Common myeloid progenitor, CD34-positive (primary cell): Measurements from ENCODE around the gene ABCA6.

ENCODE experiments used
- CTCF ChIA-PET: fragments of 350-600 bp; sonication (Branson Sonifier 250); formaldehyde crosslinking; loops from one replicate; lab custom pipeline; 2021; ENCODE audit warnings: antibody characterized with exemption; lab: Charles Lee
- POLR2A ChIA-PET: fragments of 350-600 bp; sonication (Branson Sonifier 250); formaldehyde crosslinking; loops from one replicate; lab custom pipeline; 2021; ENCODE audit warnings: antibody characterized with exemption; lab: Charles Lee
- DNase-seq, 3 donors: peaks; one replicate each; pipeline versions ENCODE4 v3.0.0 to v3.0.0-alpha.2; 2013
- H3K27ac ChIP-seq, 2 experiments: 1 replicate in 1 of 2; 2 replicates in 1 of 2; pipeline ENCODE4 v1.7.0; 2013; ENCODE audit warnings: inconsistent platforms in 2 of 2, low read length in 2 of 2, mild to moderate bottlenecking in 2 of 2, low read depth in 1 of 2, moderate library complexity in 1 of 2; ENCODE audit not compliant: severe bottlenecking in 2 of 2, insufficient read depth in 1 of 2, poor library complexity in 1 of 2
- H3K27me3 ChIP-seq, 5 experiments: replicated peaks in 2 of 5; 1 replicate in 3 of 5; 2 replicates in 2 of 5; pipeline versions ENCODE4 v1.6.1 to v1.7.0; 2013; ENCODE audit warnings: low read length in 4 of 5, mild to moderate bottlenecking in 2 of 5, moderate library complexity in 2 of 5, inconsistent platforms in 1 of 5; ENCODE audit not compliant: insufficient read depth in 5 of 5, control insufficient read depth in 4 of 5
- H3K36me3 ChIP-seq, 4 experiments: 1 replicate in 2 of 4; 2 replicates in 2 of 4; pipeline versions ENCODE4 v1.6.1 to v1.7.0; 2013; ENCODE audit warnings: low read length in 3 of 4, control low read depth in 1 of 4, mild to moderate bottlenecking in 1 of 4; ENCODE audit not compliant: control insufficient read depth in 4 of 4, insufficient read depth in 4 of 4
- H3K4me1 ChIP-seq, 4 experiments: 1 replicate in 3 of 4; 2 replicates in 1 of 4; pipeline versions ENCODE4 v1.6.1 to v1.7.1; 2013; ENCODE audit warnings: low read length in 3 of 4, mild to moderate bottlenecking in 3 of 4, control low read depth in 1 of 4, inconsistent platforms in 1 of 4, moderate library complexity in 1 of 4; ENCODE audit not compliant: control insufficient read depth in 4 of 4, insufficient read depth in 4 of 4; ENCODE audit errors: control extremely low read depth in 1 of 4
- H3K4me3 ChIP-seq, 7 experiments: 1 replicate in 4 of 7; 2 replicates in 3 of 7; pipeline versions ENCODE4 v1.5.1 to v1.7.0; 2013; ENCODE audit warnings: mild to moderate bottlenecking in 7 of 7, low read length in 6 of 7, moderate library complexity in 6 of 7, inconsistent platforms in 2 of 7, low read depth in 2 of 7, control low read depth in 1 of 7; ENCODE audit not compliant: insufficient read depth in 4 of 7, control insufficient read depth in 1 of 7; ENCODE audit errors: extremely low read depth in 1 of 7
- H3K9me3 ChIP-seq, 5 experiments: 1 replicate in 4 of 5; 2 replicates in 1 of 5; pipeline versions ENCODE4 v1.6.1 to v1.7.1; 2013; ENCODE audit warnings: low read length in 4 of 5, mild to moderate bottlenecking in 2 of 5, inconsistent platforms in 1 of 5, low read depth in 1 of 5, moderate library complexity in 1 of 5; ENCODE audit not compliant: control insufficient read depth in 4 of 5, insufficient read depth in 2 of 5; ENCODE audit errors: control extremely low read depth in 1 of 5
- WGBS: methylation state at CpG from one replicate; pipeline ENCODE4 v1.1.5; 2013; ENCODE audit not compliant: insufficient coverage; 5-methylcytosine and 5-hydroxymethylcytosine counted together

The ABCA6 gene

GRCh38 chr17:69093279-69093789 lies 48.4 kb downstream of the ABCA6 start:
- 0% methylated on average over 2 of the region's 8 CpGs for WGBS
- CTCF ChIA-PET = no interaction called here
- Histone ChIP-seq H3K27me3 (no peaks in the 10 kb centered on the region), H3K4me1 (peaks cover 17 to 28% (median 20%) of the 10 kb centered on the region in 4 experiments), H3K9me3 (no peaks in the 10 kb centered on the region), H3K4me3 (peak overlapping the region in 6 of 7 experiments; percentile 15 to 64 (median 37)), H3K36me3 (no peaks in the 10 kb centered on the region), H3K27ac (peak overlapping the region in 1 of 2 experiments; percentile 81)
- POLR2A ChIA-PET = interaction anchor here (0.6 kb wide), 1 partner anchor 77 kb away, joined by 3 read pairs; no protein-coding TSS in a partner anchor
- peak; percentile 67 to 94 (median 87) for DNase-seq

- H3K36me3 ChIP-seq = no peaks in the 10 kb centered on the region
- no peak overlapping the region for H3K27ac ChIP-seq
- POLR2A ChIA-PET = no interaction called here
- H3K4me1 ChIP-seq = peaks cover 17 to 28% (median 20%) of the 10 kb centered on the region in 4 experiments
- CTCF ChIA-PET = interaction anchor here (1.0 kb wide), 1 partner anchor 12 kb away, joined by 3 read pairs; no protein-coding TSS in a partner anchor
- 100% methylated on average over 1 of the region's 4 CpGs for WGBS
- no peaks in the 10 kb centered on the region for H3K27me3 ChIP-seq
- H3K9me3 ChIP-seq = no peaks in the 10 kb centered on the region
- DNase-seq = no peak
- no peak overlapping the region for H3K4me3 ChIP-seq
These were observed 51.3 kb downstream of the ABCA6 start for GRCh38 chr17:69090365-69090764.

GRCh38 chr17:69088643-69089200 lies 53.0 kb downstream of the ABCA6 start:
- ChIA-PET CTCF (no interaction called here), POLR2A (no interaction called here)
- peaks cover 12 to 26% (median 12%) of the 10 kb centered on the region in 4 experiments for H3K4me1 ChIP-seq
- 100% methylated on average over 2 of the region's 4 CpGs for WGBS
- no peak overlapping the region for H3K27ac ChIP-seq
- no peaks in the 10 kb centered on the region for H3K27me3 ChIP-seq
- H3K9me3 ChIP-seq = peaks cover 0 to 7% (median 0%) of the 10 kb centered on the region in 5 experiments
- no peak overlapping the region for H3K4me3 ChIP-seq
- H3K36me3 ChIP-seq = no peaks in the 10 kb centered on the region
- DNase-seq = no peak

- H3K27me3 ChIP-seq = no peaks in the 10 kb centered on the region
- ChIA-PET CTCF (interaction anchor here (0.7 kb wide), 1 partner anchor 774 kb away, joined by 3 read pairs; no protein-coding TSS in a partner anchor), POLR2A (no interaction called here)
- no peak overlapping the region for H3K27ac ChIP-seq
- DNase-seq = no peak
- peaks cover 0 to 13% (median 0%) of the 10 kb centered on the region in 4 experiments for H3K4me1 ChIP-seq
- no peaks in the 10 kb centered on the region for H3K36me3 ChIP-seq
- peaks cover 0 to 15% (median 3%) of the 10 kb centered on the region in 5 experiments for H3K9me3 ChIP-seq
- H3K4me3 ChIP-seq = no peak overlapping the region
- WGBS = no CpG with 5 or more reads among the region's 1 CpG
These were observed 55.1 kb downstream of the ABCA6 start for GRCh38 chr17:69086641-69087040.

GRCh38 chr17:69084911-69085310 lies 56.8 kb downstream of the ABCA6 start:
- no peaks in the 10 kb centered on the region for H3K36me3 ChIP-seq

GRCh38 chr17:69082696-69083095 lies 59.0 kb downstream of the ABCA6 start:
- H3K4me3 ChIP-seq = no peak overlapping the region
- no peak overlapping the region for H3K27ac ChIP-seq
- peaks cover 0 to 15% (median 3%) of the 10 kb centered on the region in 5 experiments for H3K9me3 ChIP-seq
- peaks cover 0 to 13% (median 0%) of the 10 kb centered on the region in 4 experiments for H3K4me1 ChIP-seq
- no peak for DNase-seq
- ChIA-PET POLR2A (no interaction called here), CTCF (interaction anchor here (1.6 kb wide), 1 partner anchor 311 kb away, joined by 4 read pairs; no protein-coding TSS in a partner anchor)
- 100% methylated on average over 2 of the region's 2 CpGs for WGBS
- no peaks in the 10 kb centered on the region for H3K36me3 ChIP-seq
- no peaks in the 10 kb centered on the region for H3K27me3 ChIP-seq

More at GRCh38 chr17:69084911-69085310, 56.8 kb downstream of the ABCA6 start:
- POLR2A ChIA-PET = no interaction called here
- Histone ChIP-seq H3K4me1 (peaks cover 0 to 13% (median 0%) of the 10 kb centered on the region in 4 experiments), H3K27me3 (no peaks in the 10 kb centered on the region), H3K27ac (no peak overlapping the region), H3K4me3 (no peak overlapping the region), H3K9me3 (peaks cover 0 to 15% (median 3%) of the 10 kb centered on the region in 5 experiments)
- WGBS = 86% methylated on average over 11 of the region's 13 CpGs
- CTCF ChIA-PET = interaction anchor here (1.4 to 1.5 kb wide), 2 partner anchors 10 to 16 kb away, joined by 3 to 4 read pairs; no protein-coding TSS in a partner anchor
- peak; percentile 28 to 53 (median 36) for DNase-seq

GRCh38 chr17:69078864-69079263 lies 62.8 kb downstream of the ABCA6 start:
- Histone ChIP-seq H3K36me3 (no peaks in the 10 kb centered on the region), H3K27ac (no peak overlapping the region), H3K9me3 (peaks cover 0 to 14% (median 6%) of the 10 kb centered on the region in 5 experiments), H3K4me1 (peaks cover 0 to 5% (median 0%) of the 10 kb centered on the region in 4 experiments), H3K27me3 (no peaks in the 10 kb centered on the region), H3K4me3 (no peak overlapping the region)
- CTCF ChIA-PET = no interaction called here
- POLR2A ChIA-PET = no interaction called here
- DNase-seq = no peak
